ENCODE measurements around the gene SPATA2L.

DNA sequence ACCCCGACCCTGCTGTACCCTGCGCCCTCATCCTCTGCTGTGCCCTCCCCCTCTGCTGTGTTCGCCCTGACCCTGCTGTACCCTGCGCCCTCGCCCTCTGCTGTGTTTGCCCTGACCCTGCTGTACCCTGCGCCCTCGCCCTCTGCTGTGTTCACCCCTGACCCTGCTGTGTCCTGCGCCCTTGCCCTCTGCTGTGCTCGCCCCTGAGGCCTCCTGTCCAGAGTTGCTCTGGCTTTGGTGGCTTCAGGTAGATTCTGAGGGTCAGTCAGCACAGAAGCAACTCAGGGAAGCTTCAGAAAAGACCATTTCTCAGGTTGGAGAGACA is 31.4 kb upstream of the SPATA2L start:
- TF ChIP-seq, protein P1, sequence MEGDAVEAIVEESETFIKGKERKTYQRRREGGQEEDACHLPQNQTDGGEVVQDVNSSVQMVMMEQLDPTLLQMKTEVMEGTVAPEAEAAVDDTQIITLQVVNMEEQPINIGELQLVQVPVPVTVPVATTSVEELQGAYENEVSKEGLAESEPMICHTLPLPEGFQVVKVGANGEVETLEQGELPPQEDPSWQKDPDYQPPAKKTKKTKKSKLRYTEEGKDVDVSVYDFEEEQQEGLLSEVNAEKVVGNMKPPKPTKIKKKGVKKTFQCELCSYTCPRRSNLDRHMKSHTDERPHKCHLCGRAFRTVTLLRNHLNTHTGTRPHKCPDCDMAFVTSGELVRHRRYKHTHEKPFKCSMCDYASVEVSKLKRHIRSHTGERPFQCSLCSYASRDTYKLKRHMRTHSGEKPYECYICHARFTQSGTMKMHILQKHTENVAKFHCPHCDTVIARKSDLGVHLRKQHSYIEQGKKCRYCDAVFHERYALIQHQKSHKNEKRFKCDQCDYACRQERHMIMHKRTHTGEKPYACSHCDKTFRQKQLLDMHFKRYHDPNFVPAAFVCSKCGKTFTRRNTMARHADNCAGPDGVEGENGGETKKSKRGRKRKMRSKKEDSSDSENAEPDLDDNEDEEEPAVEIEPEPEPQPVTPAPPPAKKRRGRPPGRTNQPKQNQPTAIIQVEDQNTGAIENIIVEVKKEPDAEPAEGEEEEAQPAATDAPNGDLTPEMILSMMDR (IDR thresholded peaks at IDR 0.05), result no peak
- TF ChIP-seq POLR2A (IDR thresholded peaks at IDR 0.05) (no peak), POLR2AphosphoS5 (IDR thresholded peaks at IDR 0.05) (no peak)

All from stomach (tissue), 4 donors.